SK-N-SH treated with all-trans-retinoic acid at 6 μM for 48 hours (cell line): Measurements from ENCODE around the gene CELA1.

ENCODE experiments used
- ATAC-seq: fragments of 200-7000 bp; cut with Tn5 transposase; 3 replicates; pipeline ENCODE4 v1.9.1; 2020; ENCODE audit warnings: mild to moderate bottlenecking, moderate library complexity
- ARNTL ChIP-seq: fragments of 450-650 bp; formaldehyde crosslinking; IDR thresholded peaks from 2 replicates; pipeline ENCODE4 v1.5.0; 2020; ENCODE audit warnings: low read depth, mild to moderate bottlenecking, moderate library complexity, borderline replicate concordance
- BACH2 ChIP-seq: fragments of 250-450 bp; sonication (Bioruptor Pico); IDR thresholded peaks from 2 replicates; pipeline ENCODE4 v1.9.0; 2021; ENCODE audit warnings: mild to moderate bottlenecking, borderline replicate concordance
- CSDC2 ChIP-seq: fragments of 250-450 bp; sonication (Bioruptor Pico); IDR thresholded peaks from 2 replicates; pipeline ENCODE4 v1.5.0; 2020; ENCODE audit warnings: mild to moderate bottlenecking, moderate library complexity
- ISL1 ChIP-seq: fragments of 250-450 bp; sonication (Bioruptor Pico); IDR thresholded peaks from 2 replicates; pipeline ENCODE4 v2.1.2; 2022; ENCODE audit warnings: mild to moderate bottlenecking, moderate library complexity
- OSR1 ChIP-seq: fragments of 250-450 bp; sonication (Bioruptor Pico); IDR thresholded peaks from 2 replicates; pipeline ENCODE4 v1.8.0; 2022; ENCODE audit warnings: moderate library complexity, mild to moderate bottlenecking, inconsistent platforms
- PATZ1 ChIP-seq: fragments of 250-450 bp; sonication (Bioruptor Pico); IDR thresholded peaks from 2 replicates; pipeline ENCODE4 v1.8.0; 2020; ENCODE audit warnings: mild to moderate bottlenecking, moderate library complexity, borderline replicate concordance
- POU6F1 ChIP-seq: fragments of 250-450 bp; sonication (Bioruptor Pico); IDR thresholded peaks from 2 replicates; pipeline ENCODE4 v1.8.0; 2021; ENCODE audit warnings: low read depth, mild to moderate bottlenecking, moderate library complexity, borderline replicate concordance
- PPARA ChIP-seq: fragments of 250-450 bp; sonication (Bioruptor Pico); IDR thresholded peaks from 2 replicates; pipeline ENCODE4 v1.5.0; 2020; ENCODE audit warnings: mild to moderate bottlenecking, borderline replicate concordance
- SNAI2 ChIP-seq: fragments of 250-450 bp; sonication (Bioruptor Pico); IDR thresholded peaks from 2 replicates; pipeline ENCODE4 v1.5.0; 2020; ENCODE audit warnings: mild to moderate bottlenecking, moderate library complexity
- ZC3H10 ChIP-seq: fragments of 250-450 bp; sonication (Bioruptor Pico); IDR thresholded peaks from 2 replicates; pipeline ENCODE4 v1.5.1; 2021; ENCODE audit warnings: mild to moderate bottlenecking, moderate library complexity
- ZFP3 ChIP-seq: fragments of 250-450 bp; sonication (Bioruptor Pico); IDR thresholded peaks from 2 replicates; pipeline ENCODE4 v1.5.0; 2020; ENCODE audit warnings: mild to moderate bottlenecking, moderate library complexity
- ZFP30 ChIP-seq: fragments of 450-650 bp; formaldehyde crosslinking; IDR thresholded peaks from 2 replicates; pipeline ENCODE4 v1.5.0; 2022; ENCODE audit warnings: mild to moderate bottlenecking, moderate library complexity
- ZNF565 ChIP-seq: fragments of 450-650 bp; formaldehyde crosslinking; conservative IDR thresholded peaks from 2 replicates; pipeline ENCODE4 v1.5.0; 2020; ENCODE audit warnings: low read depth, mild to moderate bottlenecking, moderate library complexity
- ZNF8 ChIP-seq: fragments of 450-650 bp; formaldehyde crosslinking; IDR thresholded peaks from 2 replicates; pipeline ENCODE4 v1.5.0; 2020; ENCODE audit warnings: mild to moderate bottlenecking, moderate library complexity
- TF ChIP-seq, protein P1 (sequence below): fragments of 250-450 bp; sonication (Bioruptor Pico); IDR thresholded peaks from 2 replicates; pipeline ENCODE4 v1.5.1; 2020; ENCODE audit warnings: low read depth, mild to moderate bottlenecking, moderate library complexity
- TF ChIP-seq, protein P2 (sequence below): fragments of 250-450 bp; sonication (Bioruptor Pico); IDR thresholded peaks from 2 replicates; pipeline ENCODE4 v1.5.1; 2021; ENCODE audit warnings: mild to moderate bottlenecking, moderate library complexity

The CELA1 gene

GRCh38 chr12:51361161-51362016 is 14.9 kb upstream of the CELA1 start:
- no peak for TF ChIP-seq ZFP30
- no peak for TF ChIP-seq ARNTL (CRISPR knock-in tag)
- no peak for TF ChIP-seq ZFP3 (CRISPR knock-in tag)
- TF ChIP-seq OSR1 (CRISPR knock-in tag), result no peak
- TF ChIP-seq, all 23 proteins: peak for 0
- peak; percentile 54; the same call in 2 of the 3 replicates for ATAC-seq

GRCh38 chr12:51360315-51360714 is 13.8 kb upstream of the CELA1 start:
- ATAC-seq, result no peak
- TF ChIP-seq, protein P1, sequence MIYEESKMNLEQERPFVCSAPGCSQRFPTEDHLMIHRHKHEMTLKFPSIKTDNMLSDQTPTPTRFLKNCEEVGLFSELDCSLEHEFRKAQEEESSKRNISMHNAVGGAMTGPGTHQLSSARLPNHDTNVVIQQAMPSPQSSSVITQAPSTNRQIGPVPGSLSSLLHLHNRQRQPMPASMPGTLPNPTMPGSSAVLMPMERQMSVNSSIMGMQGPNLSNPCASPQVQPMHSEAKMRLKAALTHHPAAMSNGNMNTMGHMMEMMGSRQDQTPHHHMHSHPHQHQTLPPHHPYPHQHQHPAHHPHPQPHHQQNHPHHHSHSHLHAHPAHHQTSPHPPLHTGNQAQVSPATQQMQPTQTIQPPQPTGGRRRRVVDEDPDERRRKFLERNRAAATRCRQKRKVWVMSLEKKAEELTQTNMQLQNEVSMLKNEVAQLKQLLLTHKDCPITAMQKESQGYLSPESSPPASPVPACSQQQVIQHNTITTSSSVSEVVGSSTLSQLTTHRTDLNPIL (CRISPR knock-in tag), result no peak
- TF ChIP-seq ZNF565 (CRISPR knock-in tag), result no peak
- TF ChIP-seq ISL1 (CRISPR knock-in tag), result no peak
- TF ChIP-seq ZFP30, result no peak
- TF ChIP-seq, protein P2, sequence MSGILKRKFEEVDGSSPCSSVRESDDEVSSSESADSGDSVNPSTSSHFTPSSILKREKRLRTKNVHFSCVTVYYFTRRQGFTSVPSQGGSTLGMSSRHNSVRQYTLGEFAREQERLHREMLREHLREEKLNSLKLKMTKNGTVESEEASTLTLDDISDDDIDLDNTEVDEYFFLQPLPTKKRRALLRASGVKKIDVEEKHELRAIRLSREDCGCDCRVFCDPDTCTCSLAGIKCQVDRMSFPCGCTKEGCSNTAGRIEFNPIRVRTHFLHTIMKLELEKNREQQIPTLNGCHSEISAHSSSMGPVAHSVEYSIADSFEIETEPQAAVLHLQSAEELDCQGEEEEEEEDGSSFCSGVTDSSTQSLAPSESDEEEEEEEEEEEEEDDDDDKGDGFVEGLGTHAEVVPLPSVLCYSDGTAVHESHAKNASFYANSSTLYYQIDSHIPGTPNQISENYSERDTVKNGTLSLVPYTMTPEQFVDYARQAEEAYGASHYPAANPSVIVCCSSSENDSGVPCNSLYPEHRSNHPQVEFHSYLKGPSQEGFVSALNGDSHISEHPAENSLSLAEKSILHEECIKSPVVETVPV (CRISPR knock-in tag), result no peak
- no peak for TF ChIP-seq PATZ1 (CRISPR knock-in tag)
- TF ChIP-seq PPARA (CRISPR knock-in tag), result no peak
- no peak for TF ChIP-seq ZNF8 (CRISPR knock-in tag)
- TF ChIP-seq, all 23 proteins: peak for 0

DNA sequence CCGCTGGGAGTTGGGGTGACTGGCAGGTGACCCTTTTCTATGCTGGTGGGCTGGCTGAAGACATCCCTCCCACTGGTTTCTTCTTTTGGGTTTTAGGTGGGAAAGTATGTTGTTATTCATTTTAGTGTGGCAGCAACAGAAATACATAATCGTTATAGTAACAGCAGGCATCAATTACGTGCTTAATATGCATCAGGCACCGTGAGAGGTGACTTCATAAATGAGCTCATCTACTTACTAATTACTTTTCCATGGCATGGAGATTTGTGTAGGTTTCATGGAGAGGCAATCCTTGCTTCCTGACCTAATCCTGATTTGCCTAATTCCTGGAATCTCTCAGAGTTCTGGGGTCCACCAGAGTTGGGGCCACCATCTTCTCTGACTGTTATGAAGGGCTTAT is 13.4 kb upstream of the CELA1 start:
- TF ChIP-seq ZFP30, result no peak
- no peak for TF ChIP-seq BACH2 (CRISPR knock-in tag)
- TF ChIP-seq PATZ1 (CRISPR knock-in tag), result no peak
- no peak for TF ChIP-seq PPARA (CRISPR knock-in tag)
- no peak for TF ChIP-seq POU6F1 (CRISPR knock-in tag)
- TF ChIP-seq ZC3H10 (CRISPR knock-in tag), result no peak
- no peak for TF ChIP-seq ZNF8 (CRISPR knock-in tag)
- no peak for TF ChIP-seq ZNF565 (CRISPR knock-in tag)
- no peak for TF ChIP-seq SNAI2
- no peak for ATAC-seq

GRCh38 chr12:51358496-51358895 is 12.0 kb upstream of the CELA1 start:
- no peak for TF ChIP-seq BACH2 (CRISPR knock-in tag)
- no peak for TF ChIP-seq SNAI2
- no peak for TF ChIP-seq CSDC2 (CRISPR knock-in tag)
- TF ChIP-seq, all 23 proteins: peak for 0
- no peak for ATAC-seq
